ENCODE results near the gene PXYLP1.
A peak's percentile ranks its signal among the peaks of the same experiment; 100 is the strongest.

PXYLP1 gene

GRCh38 chr3:141273700-141274410 lies 42.2 kb downstream of the PXYLP1 start:
- DNase-seq (ENCODE audit: low spot score) = no peak

GRCh38 chr3:141274411-141275031 lies 42.9 kb downstream of the PXYLP1 start:
- DNase-seq (ENCODE audit: low spot score) = no peak

- DNase-seq (ENCODE audit: low spot score) = peak; percentile 75
Measured at GRCh38 chr3:141275032-141275422, 43.4 kb downstream of the PXYLP1 start.

GRCh38 chr3:141275511-141275910 lies 43.9 kb downstream of the PXYLP1 start:
- no peak for DNase-seq (ENCODE audit: low spot score)

- DNase-seq (ENCODE audit: low spot score) = no peak
Measured at GRCh38 chr3:141275973-141276372, 44.3 kb downstream of the PXYLP1 start.

- no peak for DNase-seq (ENCODE audit: low spot score)
Measured at GRCh38 chr3:141276398-141276797, 44.8 kb downstream of the PXYLP1 start.

- DNase-seq (ENCODE audit: low spot score) = no peak
Measured at GRCh38 chr3:141277451-141277850, 45.8 kb downstream of the PXYLP1 start.

- no peak for DNase-seq (ENCODE audit: low spot score)
Measured at GRCh38 chr3:141278196-141279076, 46.8 kb downstream of the PXYLP1 start.

- peak; percentile 27 for DNase-seq (ENCODE audit: low spot score)
Measured at GRCh38 chr3:141279077-141279967, 47.7 kb downstream of the PXYLP1 start.

- no peak for DNase-seq (ENCODE audit: low spot score)
Measured at GRCh38 chr3:141280086-141280485, 48.5 kb downstream of the PXYLP1 start.

GRCh38 chr3:141280690-141281089 lies 49.1 kb downstream of the PXYLP1 start:
- no peak for DNase-seq (ENCODE audit: low spot score)

GRCh38 chr3:141285570-141285969 lies 53.9 kb downstream of the PXYLP1 start:
- no peak for DNase-seq (ENCODE audit: low spot score)

GRCh38 chr3:141286856-141287255 lies 55.2 kb downstream of the PXYLP1 start:
- DNase-seq (ENCODE audit: low spot score) = no peak

GRCh38 chr3:141287326-141287725 lies 55.7 kb downstream of the PXYLP1 start:
- no peak for DNase-seq (ENCODE audit: low spot score)

GRCh38 chr3:141288336-141288990 lies 56.8 kb downstream of the PXYLP1 start:
- DNase-seq (ENCODE audit: low spot score) = no peak

- no peak for DNase-seq (ENCODE audit: low spot score)
Measured at GRCh38 chr3:141289228-141289772, 57.7 kb downstream of the PXYLP1 start.

GRCh38 chr3:141291559-141292355 lies 60.1 kb downstream of the PXYLP1 start:
- DNase-seq (ENCODE audit: low spot score) = no peak

GRCh38 chr3:141292356-141293058 lies 60.9 kb downstream of the PXYLP1 start:
- no peak for DNase-seq (ENCODE audit: low spot score)

- no peak for DNase-seq (ENCODE audit: low spot score)
Measured at GRCh38 chr3:141294301-141294700, 62.7 kb downstream of the PXYLP1 start.

Measured in hepatic stellate cell (primary cell).